ENCODE measurements around the gene MEA1.

DNA sequence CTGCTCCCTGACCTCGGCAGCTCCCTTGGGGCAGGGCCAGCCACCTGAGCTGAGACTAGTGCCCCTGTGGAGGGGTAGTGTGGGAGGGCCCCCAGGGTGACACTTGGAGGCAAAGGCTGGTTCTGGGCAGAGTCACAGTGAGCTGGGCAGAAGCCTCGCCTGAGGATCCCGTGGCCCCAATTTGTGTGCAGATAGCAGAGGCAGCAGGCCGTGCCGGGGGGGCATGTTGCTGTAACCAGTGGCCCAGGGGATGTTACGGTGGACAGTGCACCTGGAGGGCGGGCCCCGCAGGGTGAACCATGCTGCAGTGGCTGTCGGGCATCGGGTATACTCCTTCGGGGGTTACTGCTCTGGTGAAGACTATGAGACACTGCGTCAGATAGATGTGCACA lies 3.2 kb upstream of the MEA1 start:
- TF ChIP-seq, protein P1, sequence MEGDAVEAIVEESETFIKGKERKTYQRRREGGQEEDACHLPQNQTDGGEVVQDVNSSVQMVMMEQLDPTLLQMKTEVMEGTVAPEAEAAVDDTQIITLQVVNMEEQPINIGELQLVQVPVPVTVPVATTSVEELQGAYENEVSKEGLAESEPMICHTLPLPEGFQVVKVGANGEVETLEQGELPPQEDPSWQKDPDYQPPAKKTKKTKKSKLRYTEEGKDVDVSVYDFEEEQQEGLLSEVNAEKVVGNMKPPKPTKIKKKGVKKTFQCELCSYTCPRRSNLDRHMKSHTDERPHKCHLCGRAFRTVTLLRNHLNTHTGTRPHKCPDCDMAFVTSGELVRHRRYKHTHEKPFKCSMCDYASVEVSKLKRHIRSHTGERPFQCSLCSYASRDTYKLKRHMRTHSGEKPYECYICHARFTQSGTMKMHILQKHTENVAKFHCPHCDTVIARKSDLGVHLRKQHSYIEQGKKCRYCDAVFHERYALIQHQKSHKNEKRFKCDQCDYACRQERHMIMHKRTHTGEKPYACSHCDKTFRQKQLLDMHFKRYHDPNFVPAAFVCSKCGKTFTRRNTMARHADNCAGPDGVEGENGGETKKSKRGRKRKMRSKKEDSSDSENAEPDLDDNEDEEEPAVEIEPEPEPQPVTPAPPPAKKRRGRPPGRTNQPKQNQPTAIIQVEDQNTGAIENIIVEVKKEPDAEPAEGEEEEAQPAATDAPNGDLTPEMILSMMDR (conservative IDR thresholded peaks at IDR 0.05 in 1 of 2, IDR thresholded peaks at IDR 0.05 in 1 of 2; ENCODE audit: extremely low read depth in 1 of 2, insufficient read depth in 1 of 2, low read depth in 1 of 2, low read length in 2 of 2): no peak
- TF ChIP-seq EZH2 (IDR thresholded peaks at IDR 0.05; ENCODE audit: borderline replicate concordance, low read length): no peak

Data from mammary epithelial cell (primary cell).